ENCODE results near the gene SERTAD3.
A peak's percentile ranks its signal among the peaks of the same experiment; 100 is the strongest.

SERTAD3 gene

GRCh38 chr19:40424637-40425449, 19.3 kb downstream of the SERTAD3 start:
- H3K4me3 ChIP-seq (ENCODE audit: low read length) = peak overlapping the region; percentile 88
- no peak for TF ChIP-seq ZNF274 (IDR thresholded peaks at IDR 0.05; ENCODE audit: low read depth, low read length)

- no peak overlapping the region for H3K4me3 ChIP-seq (ENCODE audit: low read length)
- TF ChIP-seq ZNF274 (IDR thresholded peaks at IDR 0.05; ENCODE audit: low read depth, low read length) = no peak
Observed at GRCh38 chr19:40423938-40424337, 20.2 kb downstream of the SERTAD3 start.

- no peak overlapping the region for H3K4me3 ChIP-seq (ENCODE audit: low read length)
- TF ChIP-seq ZNF274 (IDR thresholded peaks at IDR 0.05; ENCODE audit: low read depth, low read length) = no peak
Observed at GRCh38 chr19:40422748-40423566, 21.2 kb downstream of the SERTAD3 start.

- no peak for TF ChIP-seq ZNF274 (IDR thresholded peaks at IDR 0.05; ENCODE audit: low read depth, low read length)
- H3K4me3 ChIP-seq (ENCODE audit: low read length) = no peak overlapping the region
Observed at GRCh38 chr19:40421993-40422747, 22.0 kb downstream of the SERTAD3 start.

GRCh38 chr19:40420766-40421765, 23.1 kb downstream of the SERTAD3 start:
- TF ChIP-seq ZNF274 (IDR thresholded peaks at IDR 0.05; ENCODE audit: low read depth, low read length) = no peak
- peak overlapping the region; percentile 62; the same call in 1 of the 2 replicates for H3K4me3 ChIP-seq (ENCODE audit: low read length)

GRCh38 chr19:40420451-40420765, 23.7 kb downstream of the SERTAD3 start:
- H3K4me3 ChIP-seq (ENCODE audit: low read length) = peak overlapping the region; percentile 62; the same call in 1 of the 2 replicates
- TF ChIP-seq ZNF274 (IDR thresholded peaks at IDR 0.05; ENCODE audit: low read depth, low read length) = no peak

GRCh38 chr19:40419780-40420179, 24.4 kb downstream of the SERTAD3 start:
- H3K4me3 ChIP-seq (ENCODE audit: low read length) = no peak overlapping the region
- no peak for TF ChIP-seq ZNF274 (IDR thresholded peaks at IDR 0.05; ENCODE audit: low read depth, low read length)

GRCh38 chr19:40419066-40419612, 25.0 kb downstream of the SERTAD3 start:
- TF ChIP-seq ZNF274 (IDR thresholded peaks at IDR 0.05; ENCODE audit: low read depth, low read length) = no peak
- no peak overlapping the region for H3K4me3 ChIP-seq (ENCODE audit: low read length)

- TF ChIP-seq ZNF274 (IDR thresholded peaks at IDR 0.05; ENCODE audit: low read depth, low read length) = no peak
- H3K4me3 ChIP-seq (ENCODE audit: low read length) = no peak overlapping the region
Observed at GRCh38 chr19:40418040-40418439, 26.1 kb downstream of the SERTAD3 start.

- no peak overlapping the region for H3K4me3 ChIP-seq (ENCODE audit: low read length)
- TF ChIP-seq ZNF274 (IDR thresholded peaks at IDR 0.05; ENCODE audit: low read depth, low read length) = no peak
Observed at GRCh38 chr19:40417643-40417981, 26.5 kb downstream of the SERTAD3 start.

- no peak overlapping the region for H3K4me3 ChIP-seq (ENCODE audit: low read length)
- no peak for TF ChIP-seq ZNF274 (IDR thresholded peaks at IDR 0.05; ENCODE audit: low read depth, low read length)
Observed at GRCh38 chr19:40416918-40417642, 27.1 kb downstream of the SERTAD3 start.

- no peak overlapping the region for H3K4me3 ChIP-seq (ENCODE audit: low read length)
- TF ChIP-seq ZNF274 (IDR thresholded peaks at IDR 0.05; ENCODE audit: low read depth, low read length) = no peak
Observed at GRCh38 chr19:40415768-40416167, 28.4 kb downstream of the SERTAD3 start.

Data from GM08714 (cell line).